GM21786 (cell line): ENCODE data around the gene TMEM183A.
"Not testable (repeated sequence)": the region's sequence is repeated elsewhere in the genome, so short reads cannot be mapped to it uniquely, and the experiment has no call there.

Experiments
- ATAC-seq: cut with Tn5 transposase; IDR thresholded peaks from one replicate; pipeline ENCODE4 v1.9.1; 2021; ENCODE audit not compliant: unreplicated experiment

TMEM183A gene

DNA sequence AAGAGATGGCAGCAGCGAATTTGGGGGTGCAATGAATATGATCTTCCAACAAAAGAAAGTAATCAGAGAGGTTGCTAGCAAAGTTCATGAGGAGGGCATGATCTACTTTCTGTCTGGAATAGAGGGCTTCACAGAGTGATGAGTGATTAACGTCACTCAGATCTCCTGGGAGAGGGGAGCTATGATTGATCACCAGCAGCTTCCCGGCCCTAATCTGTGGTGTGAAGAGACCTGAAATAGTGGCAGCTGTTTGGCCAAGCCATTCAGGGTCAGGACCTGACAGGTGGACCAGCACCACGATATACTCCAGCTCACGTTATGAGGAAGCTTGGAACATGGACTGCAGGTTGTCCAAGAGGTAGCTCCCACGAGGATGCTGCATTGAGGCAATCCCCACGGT is 19.9 kb upstream of the TMEM183A start:
- ATAC-seq: no peak

DNA sequence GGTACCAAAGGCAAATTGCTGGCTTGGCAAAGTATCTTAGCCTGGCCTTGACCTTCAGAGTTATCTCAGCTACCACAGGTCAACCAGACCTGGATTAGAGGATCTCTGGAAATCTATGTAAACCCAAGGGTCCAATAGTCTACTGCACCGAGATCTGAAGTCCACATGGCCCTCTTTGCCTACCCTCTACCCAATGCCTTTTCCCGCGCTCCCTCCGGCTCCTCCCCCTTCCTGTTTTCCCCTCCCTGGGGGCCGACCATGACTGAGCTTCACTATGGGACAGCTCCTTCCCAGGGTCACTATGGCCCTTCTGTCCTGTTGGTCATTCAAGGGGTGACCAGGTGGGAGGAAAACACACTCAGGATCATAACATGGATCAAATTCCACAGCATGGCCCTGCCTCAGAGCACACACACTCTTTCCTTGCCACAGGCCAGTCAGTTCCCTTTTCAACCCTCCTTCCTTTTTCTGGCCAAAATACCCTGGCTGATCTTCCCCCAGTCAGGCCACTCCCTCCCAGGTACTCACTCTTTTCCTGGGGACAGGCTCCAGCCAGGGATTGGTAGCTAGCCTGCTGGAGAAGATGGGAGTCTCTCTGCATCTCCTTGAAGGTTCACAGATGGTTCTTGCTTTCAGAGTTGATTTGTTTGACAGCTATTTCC is 19.1 kb upstream of the TMEM183A start:
- ATAC-seq: no peak

DNA sequence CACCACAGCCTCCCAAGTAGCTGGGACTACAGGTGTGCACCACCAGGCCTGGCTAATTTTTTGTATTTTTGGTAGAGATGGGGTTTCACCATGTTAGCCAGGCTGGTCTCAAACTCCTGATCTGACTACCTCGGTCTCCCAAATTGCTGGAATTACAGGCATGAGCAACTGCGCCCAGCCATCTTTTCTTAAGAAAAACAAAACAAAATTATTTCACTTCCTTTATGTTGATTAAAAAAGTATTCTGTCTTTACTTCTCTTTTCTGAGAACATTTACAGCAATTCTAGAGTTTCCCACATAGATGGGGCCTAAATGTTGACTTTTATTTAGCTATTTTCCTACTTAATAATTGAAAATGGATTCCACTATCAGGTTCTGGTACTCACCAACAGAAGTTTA is 17.3 kb upstream of the TMEM183A start:
- no peak for ATAC-seq

DNA sequence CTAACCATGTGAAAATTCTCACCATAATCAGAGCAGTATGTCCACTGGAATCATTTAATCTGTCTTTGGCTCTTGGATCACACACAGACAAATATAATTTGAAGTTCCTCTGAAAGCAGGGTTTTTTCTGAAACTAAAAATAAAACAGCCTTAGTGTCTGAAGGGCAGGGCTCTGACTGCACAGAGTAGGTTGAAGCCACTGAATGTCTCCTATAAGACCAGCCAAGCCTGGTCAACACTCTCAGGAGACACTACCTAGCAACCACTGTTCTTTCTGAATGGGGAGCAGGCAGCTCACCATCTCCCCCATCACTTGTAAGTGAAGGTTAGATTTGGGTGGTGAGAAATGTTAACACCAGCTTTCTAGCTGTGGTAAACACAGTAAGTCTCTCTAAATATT is 16.1 kb upstream of the TMEM183A start:
- ATAC-seq: no peak

DNA sequence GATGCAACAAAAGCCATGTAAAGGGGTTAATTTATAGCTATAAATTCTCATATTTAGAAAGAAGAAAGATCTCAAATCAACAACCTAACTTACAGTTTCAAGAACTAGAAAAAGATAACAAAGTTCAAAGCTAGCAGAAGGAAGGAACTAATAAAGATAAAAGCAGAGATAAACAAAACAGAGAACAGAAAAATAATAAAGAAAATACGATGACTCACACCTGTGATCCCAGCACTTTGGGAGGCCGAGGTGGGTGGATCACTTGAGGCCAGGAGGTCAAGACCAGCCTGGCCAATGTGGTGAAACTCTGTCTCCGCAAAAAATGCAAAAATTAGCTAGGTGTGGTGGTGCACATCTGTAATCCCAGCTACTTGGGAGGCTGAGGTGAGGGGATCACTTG is 12.4 kb upstream of the TMEM183A start:
- ATAC-seq: no peak

DNA sequence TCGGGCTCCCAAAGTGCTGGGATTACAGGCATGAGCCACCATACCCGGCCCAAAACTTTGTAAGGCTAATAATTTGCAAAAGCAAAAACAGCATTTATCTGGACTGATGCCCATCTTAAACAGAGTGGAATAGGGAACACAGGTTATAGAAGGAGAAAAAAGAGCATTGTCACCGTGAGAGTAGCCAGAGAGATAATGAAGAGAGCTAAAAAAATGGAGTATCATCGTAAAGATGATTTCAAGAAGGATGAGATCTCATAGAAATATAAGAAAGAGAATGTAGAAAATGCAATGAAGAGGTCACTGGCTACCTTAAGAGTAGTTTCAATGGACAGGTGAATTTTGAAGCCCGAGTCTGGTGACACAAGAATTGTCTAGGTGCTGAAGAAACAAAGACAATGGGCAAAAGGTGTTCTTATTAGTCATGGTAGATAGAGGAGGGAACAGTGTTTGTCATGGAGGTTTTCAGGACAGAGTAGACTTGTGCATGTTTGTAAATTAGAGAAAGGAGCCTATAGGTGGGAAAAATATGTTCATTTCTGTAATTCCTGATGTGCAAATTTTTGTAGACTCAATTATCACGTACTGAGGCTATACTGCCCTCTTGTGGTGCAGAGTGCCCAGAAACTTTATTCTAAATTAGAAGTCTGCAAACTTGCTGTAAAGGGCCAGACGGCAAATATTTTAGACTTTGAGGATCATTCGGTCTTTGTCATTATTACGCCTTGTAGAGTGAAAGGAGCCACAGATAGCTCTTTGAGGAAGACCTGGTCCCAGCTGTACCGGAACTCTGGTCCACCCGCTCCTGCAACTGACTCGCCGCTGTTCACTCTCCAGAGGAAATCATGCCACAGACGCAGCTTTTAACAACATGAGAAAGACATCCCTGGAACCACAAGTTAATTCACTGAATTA is 8.1 kb upstream of the TMEM183A start:
- no peak for ATAC-seq

DNA sequence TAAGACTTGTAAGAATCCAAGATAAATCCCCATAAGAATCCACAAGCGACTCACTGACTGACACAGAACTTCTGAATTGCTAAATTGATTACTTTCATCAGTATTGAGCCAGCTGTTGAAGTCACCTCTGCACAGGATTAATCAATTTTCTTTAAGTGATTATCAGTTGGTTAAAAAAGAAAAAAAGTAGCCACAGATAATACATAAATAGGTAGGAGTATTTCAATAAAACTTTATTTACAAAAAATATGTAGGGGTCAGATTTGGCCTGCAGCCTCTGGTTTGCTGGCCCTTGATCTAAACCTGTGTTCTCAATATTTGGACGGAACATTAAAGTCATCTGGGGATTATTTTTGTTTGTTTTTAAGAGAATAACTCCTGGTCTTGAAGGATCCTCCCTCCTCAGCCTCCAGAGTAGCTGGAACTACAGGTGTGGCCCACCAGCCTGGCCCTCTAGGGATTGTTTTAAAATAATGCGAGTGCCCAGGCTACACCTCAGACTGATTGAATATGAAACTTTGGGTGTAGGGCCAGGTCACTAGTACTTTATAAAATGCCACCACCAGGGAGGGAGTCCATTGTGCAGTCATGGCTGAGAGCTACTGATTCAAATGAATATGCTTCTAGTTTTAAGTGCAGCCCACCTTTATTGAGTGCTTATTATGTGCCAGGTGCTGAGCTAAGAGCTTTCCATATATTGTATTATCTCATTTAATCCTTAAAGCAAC is 6.8 kb upstream of the TMEM183A start:
- no peak for ATAC-seq

DNA sequence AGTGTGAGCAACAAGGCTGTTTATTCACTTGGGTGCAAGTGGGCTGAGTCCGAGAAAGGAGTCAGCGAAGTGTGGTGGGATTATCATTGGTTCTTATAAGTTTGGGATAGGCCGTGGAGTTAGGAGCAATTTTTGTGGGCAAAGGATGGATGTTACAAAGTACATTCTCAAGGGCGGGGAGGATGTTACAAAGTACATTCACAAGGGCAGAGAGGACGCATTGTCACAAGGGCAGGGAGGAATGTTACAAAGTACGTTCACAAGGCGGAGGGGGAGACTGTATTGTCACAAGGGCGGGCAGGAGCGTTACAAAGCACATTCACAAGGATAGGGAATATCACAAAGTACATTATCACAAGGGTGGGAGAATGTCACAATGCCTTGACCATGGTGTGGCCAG is 5.2 kb upstream of the TMEM183A start:
- ATAC-seq: no peak

DNA sequence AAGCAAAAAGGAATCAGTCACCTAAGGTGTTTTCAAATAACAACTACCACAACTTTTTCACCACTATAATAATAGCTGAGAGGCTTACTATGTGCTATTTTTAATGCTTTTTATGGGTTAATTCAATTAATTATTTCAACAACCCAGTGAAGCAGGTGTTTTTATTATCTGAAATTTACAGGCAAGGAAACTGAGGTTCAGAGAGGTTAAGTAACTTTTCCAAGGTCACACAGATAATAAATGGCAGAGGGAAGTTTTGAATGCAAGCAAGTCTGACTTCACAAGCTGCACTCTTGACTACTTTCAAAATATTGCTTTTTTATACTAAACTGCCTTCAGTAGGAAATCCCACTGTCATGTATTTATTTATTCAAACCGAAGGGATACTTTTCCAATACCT is 4.2 kb upstream of the TMEM183A start:
- no peak for ATAC-seq

DNA sequence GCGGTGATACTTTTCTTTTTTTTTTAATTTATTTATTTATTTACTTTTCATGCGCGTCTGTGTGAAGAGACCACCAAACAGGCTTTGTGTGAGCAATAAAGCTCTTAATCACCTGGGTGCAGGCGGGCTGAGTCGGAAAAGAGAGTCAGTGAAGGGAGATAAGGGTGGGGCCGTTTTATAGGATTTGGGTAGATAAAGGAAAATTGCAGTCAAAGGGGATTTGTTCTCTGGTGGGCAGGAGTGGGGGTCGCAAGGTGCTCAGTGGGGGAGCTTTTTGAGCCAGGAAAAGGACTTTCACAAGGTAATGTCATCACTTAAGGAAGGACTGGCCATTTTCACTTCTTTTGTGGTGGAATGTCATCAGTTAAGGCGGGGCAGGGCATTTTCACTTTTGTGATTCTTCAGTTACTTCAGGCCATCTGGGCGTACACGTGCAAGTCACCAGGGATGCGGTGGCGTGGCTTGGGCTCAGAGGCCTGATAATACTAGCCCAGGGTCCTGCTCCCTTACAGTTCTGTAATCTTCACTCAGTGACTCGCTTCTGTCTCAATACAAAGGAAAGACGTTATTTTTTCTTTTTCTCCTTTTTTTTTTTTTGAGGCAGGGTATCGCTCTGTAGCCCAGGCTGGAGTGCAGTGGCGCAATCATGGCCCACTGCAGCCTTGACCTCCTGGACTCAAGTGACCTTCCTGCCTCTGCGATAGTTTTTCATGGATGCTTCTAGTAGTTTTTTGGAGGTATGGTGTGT is 1.6 kb upstream of the TMEM183A start:
- ATAC-seq: not testable (repeated sequence)

DNA sequence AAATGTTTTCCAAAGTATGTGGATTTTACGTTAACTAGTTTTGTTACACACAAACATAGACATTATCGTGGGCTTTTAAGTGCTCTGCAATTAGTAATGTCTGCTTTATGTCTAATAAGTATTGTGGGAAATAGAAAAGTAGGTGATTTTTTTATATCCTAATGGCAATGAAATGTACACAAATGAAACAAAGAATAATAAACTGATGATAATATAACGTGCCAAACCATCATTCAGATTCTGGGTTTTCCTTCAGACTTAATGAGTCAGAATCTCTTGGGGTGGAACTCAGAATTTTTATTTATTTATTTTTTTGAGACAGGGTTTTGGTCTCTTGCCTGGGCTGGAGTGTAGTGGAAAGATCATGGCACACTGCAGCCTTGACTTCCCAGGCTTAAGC is 2.0 kb downstream of the TMEM183A start:
- ATAC-seq: no peak

DNA sequence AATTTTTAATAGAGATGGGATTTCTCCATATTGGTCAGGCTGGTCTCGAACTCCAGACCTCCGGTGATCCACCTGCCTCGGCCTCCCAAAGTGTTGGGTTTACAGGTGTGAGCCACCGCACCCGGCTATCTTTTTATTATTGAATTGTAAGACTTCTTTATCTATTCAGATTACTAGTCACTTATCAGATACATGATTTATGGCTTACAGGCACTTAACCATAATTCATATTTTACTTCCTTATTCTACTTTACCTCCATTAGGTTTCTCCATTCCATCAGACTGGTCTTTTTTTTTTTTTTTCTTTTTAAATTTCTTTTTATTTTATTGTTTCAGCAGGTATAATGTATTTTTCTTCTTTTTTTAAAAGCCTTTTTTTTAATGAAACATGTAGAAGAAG is 4.4 kb downstream of the TMEM183A start:
- ATAC-seq: no peak

DNA sequence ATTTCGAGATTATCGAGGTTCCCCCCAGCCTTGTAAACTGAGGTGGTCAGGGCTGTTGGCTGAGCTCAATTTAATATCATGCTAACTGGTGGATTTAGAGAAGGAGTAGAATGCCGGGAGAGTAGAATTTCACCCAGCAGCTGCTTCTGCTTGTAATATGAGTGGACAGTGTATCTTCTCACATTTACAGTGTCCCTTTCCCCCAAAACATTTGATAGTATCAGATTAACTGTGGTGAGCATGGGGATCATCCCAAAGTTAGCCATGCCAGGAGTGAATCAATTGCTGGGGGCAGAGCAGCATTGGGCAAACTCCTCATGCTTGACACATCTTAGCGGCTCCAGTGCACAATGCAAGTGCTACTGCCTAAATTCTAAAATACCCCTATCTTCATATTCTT is 9.9 kb downstream of the TMEM183A start:
- ATAC-seq: no peak

DNA sequence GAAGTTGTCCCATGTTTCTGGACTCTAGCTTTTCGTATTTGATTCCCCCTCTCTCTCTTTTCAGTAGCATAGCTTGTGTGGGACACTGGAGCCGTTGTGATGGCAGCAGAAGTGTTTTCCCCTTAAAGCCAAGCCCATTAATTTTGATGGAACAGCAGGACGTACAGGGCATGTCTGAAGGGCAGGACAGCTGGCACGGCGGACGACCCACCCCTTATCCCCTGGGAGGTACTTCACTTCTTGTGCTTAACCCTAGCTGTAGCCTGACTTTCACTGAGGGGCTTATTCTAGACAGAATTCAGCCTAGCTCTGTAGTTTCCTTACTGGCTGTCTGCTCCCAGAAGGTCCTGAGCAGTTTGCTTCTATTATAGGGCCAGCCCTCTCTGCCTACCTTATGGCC is 10.5 kb downstream of the TMEM183A start:
- ATAC-seq: no peak

DNA sequence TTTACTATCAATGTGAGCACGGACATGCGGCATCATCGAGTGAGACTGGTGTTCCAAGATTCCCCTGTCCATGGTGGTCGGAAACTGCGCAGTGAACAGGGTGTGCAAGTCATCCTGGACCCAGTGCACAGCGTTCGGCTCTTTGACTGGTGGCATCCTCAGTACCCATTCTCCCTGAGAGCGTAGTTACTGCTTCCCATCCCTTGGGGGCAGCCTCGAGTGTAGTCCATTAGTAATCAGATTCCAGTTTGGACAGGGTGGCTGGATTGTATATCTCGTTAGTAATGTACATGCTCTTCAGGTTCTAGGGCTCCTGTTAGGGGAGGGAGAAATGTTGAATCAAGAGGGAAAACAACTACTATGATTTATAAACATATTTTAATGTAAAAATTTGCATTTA is 15.7 kb downstream of the TMEM183A start:
- not testable (repeated sequence) for ATAC-seq

DNA sequence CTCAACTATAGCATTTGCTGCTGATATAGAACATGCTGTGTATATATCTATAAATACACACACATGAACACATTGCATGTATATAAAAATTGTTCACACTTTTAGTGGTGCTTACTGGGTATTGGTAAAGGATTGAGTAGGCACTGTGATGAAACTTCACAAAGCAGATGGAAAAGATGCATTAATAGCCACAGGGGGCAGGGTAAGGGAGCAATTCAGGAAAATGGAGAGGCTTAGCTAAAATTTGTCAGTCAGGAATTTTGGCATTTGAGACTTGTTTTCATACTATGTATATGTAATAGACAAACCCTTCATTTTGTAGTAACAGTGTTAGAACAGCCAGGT is 18.5 kb downstream of the TMEM183A start:
- ATAC-seq: no peak

DNA sequence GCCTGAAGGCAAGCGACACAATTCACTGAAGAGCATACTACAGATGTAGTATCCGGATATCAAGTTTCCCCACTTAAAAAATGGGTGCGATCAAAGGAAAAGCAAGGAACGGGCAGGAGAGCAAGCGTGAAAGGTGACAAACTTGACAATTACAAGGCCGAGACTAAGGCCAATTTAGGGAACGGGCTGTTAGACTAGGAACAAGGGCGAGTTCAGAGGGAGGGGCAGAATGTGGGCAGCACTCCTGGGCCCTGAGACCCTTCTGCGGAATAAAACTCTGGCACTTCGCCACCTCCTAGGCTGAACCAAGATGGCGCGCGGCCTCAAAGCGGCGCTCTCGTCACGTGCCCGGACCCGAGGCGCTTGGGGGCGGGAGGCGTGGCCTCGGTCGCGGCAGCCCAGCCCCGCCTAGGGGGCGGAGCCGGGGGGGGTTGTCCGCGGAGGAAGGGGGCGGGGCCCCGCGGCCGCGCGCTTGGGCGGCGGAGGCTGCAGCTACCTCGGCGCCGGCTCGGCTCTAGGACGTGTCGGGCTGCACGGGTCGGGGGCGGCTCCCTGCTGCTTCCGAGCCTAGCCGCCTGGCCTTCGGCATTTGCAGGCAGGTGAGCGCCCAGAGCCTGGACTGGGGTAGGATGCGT is 19.0 kb downstream of the TMEM183A start, which contains the start of gene PPFIA4:
PPFIA4 (plus strand) TSS at position 461 of the 635 bp plus-strand sequence. CDS start 12,518 bp downstream, outside the sequence.
- ATAC-seq: peak; percentile 78

DNA sequence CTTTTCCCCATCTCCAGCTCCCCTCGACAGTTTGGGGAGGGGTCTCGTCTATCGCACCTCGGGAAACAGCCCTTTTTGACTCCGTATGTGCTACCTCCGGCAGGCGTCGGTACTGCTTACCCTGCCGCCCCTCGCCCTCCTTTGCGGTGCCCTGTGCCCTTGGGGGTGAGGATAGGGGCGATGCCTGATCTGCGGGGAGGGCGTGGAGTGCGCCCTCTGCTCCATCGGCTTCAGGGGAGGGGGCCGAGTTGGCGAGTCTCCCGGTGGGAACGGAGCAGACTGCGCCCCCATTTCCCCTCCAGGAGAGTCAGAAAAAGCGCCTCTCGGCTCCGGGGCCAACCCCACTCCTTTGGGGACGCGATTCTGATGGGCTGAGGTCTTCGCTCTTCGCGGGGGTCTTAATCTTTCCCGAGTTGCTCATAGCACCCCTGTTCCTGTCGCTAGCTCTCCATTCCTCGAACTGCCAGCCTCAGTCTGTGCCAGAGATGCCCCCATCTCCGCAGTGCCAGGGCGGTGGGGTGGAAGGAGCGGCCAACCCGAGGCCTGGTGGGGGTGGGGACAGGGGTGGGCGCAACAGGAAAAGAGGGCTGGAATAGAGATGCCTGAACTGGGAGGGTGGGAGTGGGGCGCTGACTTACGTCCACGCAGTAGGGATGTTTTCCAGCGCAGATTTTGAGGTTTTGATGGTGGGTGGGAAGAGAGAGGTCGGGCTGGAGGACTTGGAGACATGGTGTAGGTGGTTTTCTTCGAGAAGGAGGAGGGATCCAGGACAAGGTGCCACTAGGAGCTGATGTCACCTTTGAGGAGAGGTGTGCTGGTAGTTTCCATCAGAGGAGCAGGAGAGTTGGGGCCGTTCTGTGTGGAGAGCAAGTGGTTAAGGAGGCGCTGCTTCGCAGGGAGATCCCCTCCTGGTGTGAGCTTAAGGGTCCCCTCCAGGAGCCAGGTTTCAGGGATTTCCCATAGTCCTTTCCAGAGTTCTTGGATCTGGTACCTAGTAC is 19.8 kb downstream of the TMEM183A start:
- peak; percentile 24 for ATAC-seq

DNA sequence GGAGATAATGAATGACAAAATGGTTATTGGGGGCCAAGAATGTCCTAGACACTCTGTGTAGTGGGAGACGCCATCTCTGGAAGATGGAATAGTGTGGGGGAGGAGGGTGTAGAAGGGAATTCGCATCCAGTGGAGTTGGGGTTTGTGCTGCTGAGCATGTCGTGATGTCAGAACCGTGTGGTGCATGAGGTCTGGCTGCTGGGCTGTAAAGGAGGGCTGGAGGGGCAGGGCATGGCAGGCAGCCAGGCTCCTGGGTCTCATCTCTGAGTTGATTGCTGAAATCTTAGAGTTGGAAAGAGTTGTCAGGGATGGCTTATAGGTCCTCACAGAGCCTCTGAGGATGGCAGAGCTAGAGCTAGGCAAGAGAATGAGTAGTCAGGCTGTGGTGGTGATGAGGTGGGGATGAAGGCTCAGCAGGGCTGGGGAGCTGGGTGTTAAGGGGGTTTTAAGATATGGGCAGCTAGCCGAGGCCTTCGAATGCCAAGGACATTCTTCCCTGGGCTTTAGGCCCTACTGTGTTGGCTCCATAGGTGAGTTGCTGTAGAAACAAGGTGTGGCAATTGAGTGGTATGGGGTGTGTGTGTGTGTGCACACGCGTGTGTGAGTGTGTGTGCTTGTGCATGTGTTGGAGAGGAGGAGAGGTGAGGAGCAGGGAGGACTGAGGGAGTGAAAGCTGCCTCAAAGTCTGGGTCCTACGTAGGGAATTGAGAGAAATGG is 21.1 kb downstream of the TMEM183A start:
- ATAC-seq: no peak
